KMS-11 (cell line): ENCODE data around the gene ATP2C1.

Experiments used
- H2AFZ ChIP-seq: fragments of 200-600 bp; sonication (generic); 2 replicates; pipeline ENCODE4 v1.6.1; 2016; ENCODE audit warnings: antibody characterized with exemption, mixed run types, low read depth
- H3K27ac ChIP-seq: fragments of 200-600 bp; sonication (generic); 2 replicates; pipeline ENCODE4 v1.6.1; 2016; ENCODE audit warnings: mild to moderate bottlenecking, mixed run types
- H3K27me3 ChIP-seq: fragments of 200-600 bp; sonication (generic); 2 replicates; pipeline ENCODE4 v1.6.1; 2017; ENCODE audit warnings: mild to moderate bottlenecking, low read depth, mixed run types, moderate library complexity; ENCODE audit not compliant: insufficient read depth
- H3K36me3 ChIP-seq: fragments of 200-600 bp; sonication (generic); 2 replicates; pipeline ENCODE4 v1.6.1; 2017; ENCODE audit warnings: mild to moderate bottlenecking, mixed run types; ENCODE audit not compliant: insufficient read depth
- H3K4me1 ChIP-seq: fragments of 200-600 bp; sonication (generic); 2 replicates; pipeline ENCODE4 v1.6.1; 2016; ENCODE audit warnings: mild to moderate bottlenecking, low read depth, mixed run types; ENCODE audit not compliant: poor library complexity, severe bottlenecking
- H3K4me2 ChIP-seq: fragments of 200-600 bp; sonication (generic); 2 replicates; pipeline ENCODE4 v1.7.0; 2016; ENCODE audit warnings: mild to moderate bottlenecking, mixed run types
- H3K4me3 ChIP-seq: fragments of 200-600 bp; sonication (generic); IDR thresholded peaks from 2 replicates; pipeline ENCODE4 v1.6.1; 2017; ENCODE audit warnings: low read depth, low read length, mixed read lengths; ENCODE audit not compliant: insufficient read depth
- H3K79me2 ChIP-seq: fragments of 200-600 bp; sonication (generic); 2 replicates; pipeline ENCODE4 v1.6.1; 2016; ENCODE audit warnings: low read depth, mixed run types; ENCODE audit not compliant: insufficient read depth
- H3K9ac ChIP-seq: fragments of 200-600 bp; sonication (generic); 2 replicates; pipeline ENCODE4 v1.6.1; 2016; ENCODE audit warnings: mild to moderate bottlenecking, mixed run types
- H4K20me1 ChIP-seq: fragments of 200-600 bp; sonication (generic); 2 replicates; pipeline ENCODE4 v1.6.1; 2016; ENCODE audit warnings: mild to moderate bottlenecking, mixed run types; ENCODE audit not compliant: insufficient read depth
- CTCF ChIP-seq: fragments of 200-600 bp; sonication (generic); conservative IDR thresholded peaks from 2 replicates; pipeline ENCODE4 v1.6.1; 2017; ENCODE audit warnings: low read depth, mild to moderate bottlenecking, antibody characterized with exemption, low read length, moderate library complexity, mixed read lengths

Gene ATP2C1

GRCh38 chr3:130979117-130979516 is 85.2 kb downstream of the ATP2C1 start:
- TF ChIP-seq CTCF: no peak
- Histone ChIP-seq H3K36me3 (no peaks in the 10 kb centered on the region; the same call in 1 of the 2 replicates), H3K79me2 (no peaks in the 10 kb centered on the region)

GRCh38 chr3:130981469-130981868 is 87.6 kb downstream of the ATP2C1 start:
- H2AFZ ChIP-seq: no peak overlapping the region
- no peak overlapping the region for H3K4me3 ChIP-seq
- H4K20me1 ChIP-seq: no peaks in the 10 kb centered on the region
- H3K27ac ChIP-seq: no peak overlapping the region
- no peaks in the 10 kb centered on the region for H3K79me2 ChIP-seq
- no peak overlapping the region for H3K4me2 ChIP-seq
- TF ChIP-seq CTCF: no peak
- H3K9ac ChIP-seq: no peak overlapping the region
- no peaks in the 10 kb centered on the region for H3K4me1 ChIP-seq
- H3K27me3 ChIP-seq: no peaks in the 10 kb centered on the region
- H3K36me3 ChIP-seq: no peaks in the 10 kb centered on the region; the same call in 1 of the 2 replicates

More at GRCh38 chr3:130979117-130979516, 85.2 kb downstream of the ATP2C1 start:
- Histone ChIP-seq H3K4me2 (no peak overlapping the region), H3K9ac (no peak overlapping the region), H2AFZ (no peak overlapping the region), H3K27ac (no peak overlapping the region), H3K4me1 (no peaks in the 10 kb centered on the region), H3K27me3 (no peaks in the 10 kb centered on the region), H3K4me3 (no peak overlapping the region), H4K20me1 (no peaks in the 10 kb centered on the region)

GRCh38 chr3:130990282-130990681 is 96.4 kb downstream of the ATP2C1 start:
- H3K27ac ChIP-seq: no peak overlapping the region
- no peaks in the 10 kb centered on the region for H3K79me2 ChIP-seq
- no peaks in the 10 kb centered on the region for H4K20me1 ChIP-seq
- H3K27me3 ChIP-seq: no peaks in the 10 kb centered on the region
- H3K4me1 ChIP-seq: no peaks in the 10 kb centered on the region
- H3K9ac ChIP-seq: no peak overlapping the region
- H3K36me3 ChIP-seq: no peaks in the 10 kb centered on the region
- H3K4me2 ChIP-seq: no peak overlapping the region
- no peak overlapping the region for H2AFZ ChIP-seq
- TF ChIP-seq CTCF: no peak
- no peak overlapping the region for H3K4me3 ChIP-seq

- no peak for TF ChIP-seq CTCF
- Histone ChIP-seq H3K27me3 (no peaks in the 10 kb centered on the region), H3K4me3 (no peak overlapping the region), H4K20me1 (no peaks in the 10 kb centered on the region), H3K9ac (no peak overlapping the region), H2AFZ (no peak overlapping the region), H3K4me1 (no peaks in the 10 kb centered on the region), H3K4me2 (no peak overlapping the region), H3K79me2 (no peaks in the 10 kb centered on the region), H3K27ac (no peak overlapping the region), H3K36me3 (no peaks in the 10 kb centered on the region)
These were observed 97.2 kb downstream of the ATP2C1 start for GRCh38 chr3:130991126-130991525.

GRCh38 chr3:130992344-130992743 is 98.5 kb downstream of the ATP2C1 start:
- Histone ChIP-seq H2AFZ (no peak overlapping the region), H3K4me1 (peaks cover 2% of the 10 kb centered on the region), H3K27ac (no peak overlapping the region), H3K36me3 (no peaks in the 10 kb centered on the region), H3K4me2 (no peak overlapping the region), H3K9ac (no peak overlapping the region), H3K27me3 (no peaks in the 10 kb centered on the region), H4K20me1 (no peaks in the 10 kb centered on the region), H3K4me3 (no peak overlapping the region), H3K79me2 (no peaks in the 10 kb centered on the region)
- no peak for TF ChIP-seq CTCF
